ENCODE results near the gene TBXAS1.

TBXAS1 gene

GRCh38 chr7:140000666-140001268 lies 171.7 kb downstream of the TBXAS1 start:
- no peaks in the 10 kb centered on the region for H3K4me1 Mint-ChIP-seq (ENCODE audit: low read depth)
- DNase-seq = no peak
- H3K27ac Mint-ChIP-seq = no peak overlapping the region
- H3K36me3 Mint-ChIP-seq (ENCODE audit: low read depth) = no peaks in the 10 kb centered on the region
- H3K9me3 Mint-ChIP-seq = no peaks in the 10 kb centered on the region
- no peaks in the 10 kb centered on the region for H3K27me3 Mint-ChIP-seq
- no peak overlapping the region for H3K4me3 Mint-ChIP-seq

- no peaks in the 10 kb centered on the region for H3K4me1 Mint-ChIP-seq (ENCODE audit: low read depth)
- H3K4me3 Mint-ChIP-seq = no peak overlapping the region
- no peak overlapping the region for H3K27ac Mint-ChIP-seq
- H3K36me3 Mint-ChIP-seq (ENCODE audit: low read depth) = no peaks in the 10 kb centered on the region
- H3K27me3 Mint-ChIP-seq = no peaks in the 10 kb centered on the region
- DNase-seq = no peak
- H3K9me3 Mint-ChIP-seq = no peaks in the 10 kb centered on the region
Observed at GRCh38 chr7:140003913-140004382, 174.9 kb downstream of the TBXAS1 start.

GRCh38 chr7:140004672-140005071 lies 175.6 kb downstream of the TBXAS1 start:
- H3K36me3 Mint-ChIP-seq (ENCODE audit: low read depth) = no peaks in the 10 kb centered on the region
- no peaks in the 10 kb centered on the region for H3K9me3 Mint-ChIP-seq
- H3K4me1 Mint-ChIP-seq (ENCODE audit: low read depth) = no peaks in the 10 kb centered on the region
- H3K4me3 Mint-ChIP-seq = no peak overlapping the region
- no peak for DNase-seq
- H3K27ac Mint-ChIP-seq = no peak overlapping the region
- no peaks in the 10 kb centered on the region for H3K27me3 Mint-ChIP-seq

- Mint-ChIP-seq H3K27me3 (no peaks in the 10 kb centered on the region), H3K27ac (no peak overlapping the region), H3K36me3 (ENCODE audit: low read depth) (no peaks in the 10 kb centered on the region)
Observed at GRCh38 chr7:140005341-140005740, 176.3 kb downstream of the TBXAS1 start.

GRCh38 chr7:140005754-140006503 lies 176.9 kb downstream of the TBXAS1 start:
- no peak overlapping the region for H3K27ac Mint-ChIP-seq
- no peaks in the 10 kb centered on the region for H3K4me1 Mint-ChIP-seq (ENCODE audit: low read depth)
- no peak for DNase-seq
- H3K27me3 Mint-ChIP-seq = no peaks in the 10 kb centered on the region
- H3K4me3 Mint-ChIP-seq = no peak overlapping the region
- no peaks in the 10 kb centered on the region for H3K36me3 Mint-ChIP-seq (ENCODE audit: low read depth)
- no peaks in the 10 kb centered on the region for H3K9me3 Mint-ChIP-seq

More at GRCh38 chr7:140005341-140005740, 176.3 kb downstream of the TBXAS1 start:
- no peak for DNase-seq
- Mint-ChIP-seq H3K4me1 (ENCODE audit: low read depth) (no peaks in the 10 kb centered on the region), H3K4me3 (no peak overlapping the region), H3K9me3 (no peaks in the 10 kb centered on the region)

- Mint-ChIP-seq H3K9me3 (no peaks in the 10 kb centered on the region), H3K4me3 (no peak overlapping the region), H3K4me1 (ENCODE audit: low read depth) (no peaks in the 10 kb centered on the region), H3K36me3 (ENCODE audit: low read depth) (no peaks in the 10 kb centered on the region), H3K27me3 (no peaks in the 10 kb centered on the region), H3K27ac (no peak overlapping the region)
- DNase-seq = no peak
Observed at GRCh38 chr7:140006600-140006999, 177.5 kb downstream of the TBXAS1 start.

- no peaks in the 10 kb centered on the region for H3K4me1 Mint-ChIP-seq (ENCODE audit: low read depth)
- no peak for DNase-seq
- H3K27ac Mint-ChIP-seq = no peak overlapping the region
- H3K27me3 Mint-ChIP-seq = no peaks in the 10 kb centered on the region
- no peaks in the 10 kb centered on the region for H3K36me3 Mint-ChIP-seq (ENCODE audit: low read depth)
- H3K9me3 Mint-ChIP-seq = no peaks in the 10 kb centered on the region
- H3K4me3 Mint-ChIP-seq = no peak overlapping the region
Observed at GRCh38 chr7:140007051-140007690, 178.1 kb downstream of the TBXAS1 start.

GRCh38 chr7:140008755-140009610 lies 179.9 kb downstream of the TBXAS1 start:
- Mint-ChIP-seq H3K4me3 (no peak overlapping the region), H3K4me1 (ENCODE audit: low read depth) (no peaks in the 10 kb centered on the region), H3K27me3 (no peaks in the 10 kb centered on the region), H3K27ac (no peak overlapping the region), H3K9me3 (no peaks in the 10 kb centered on the region), H3K36me3 (ENCODE audit: low read depth) (no peaks in the 10 kb centered on the region)
- DNase-seq = no peak

GRCh38 chr7:140009735-140010134 lies 180.7 kb downstream of the TBXAS1 start:
- no peaks in the 10 kb centered on the region for H3K9me3 Mint-ChIP-seq
- no peaks in the 10 kb centered on the region for H3K36me3 Mint-ChIP-seq (ENCODE audit: low read depth)
- H3K4me3 Mint-ChIP-seq = no peak overlapping the region
- no peak overlapping the region for H3K27ac Mint-ChIP-seq
- DNase-seq = no peak
- H3K27me3 Mint-ChIP-seq = no peaks in the 10 kb centered on the region
- no peaks in the 10 kb centered on the region for H3K4me1 Mint-ChIP-seq (ENCODE audit: low read depth)

- H3K27ac Mint-ChIP-seq = no peak overlapping the region
- H3K9me3 Mint-ChIP-seq = no peaks in the 10 kb centered on the region
- no peak for DNase-seq
- no peaks in the 10 kb centered on the region for H3K4me1 Mint-ChIP-seq (ENCODE audit: low read depth)
- no peaks in the 10 kb centered on the region for H3K27me3 Mint-ChIP-seq
- no peaks in the 10 kb centered on the region for H3K36me3 Mint-ChIP-seq (ENCODE audit: low read depth)
- H3K4me3 Mint-ChIP-seq = no peak overlapping the region
Observed at GRCh38 chr7:140010194-140010895, 181.3 kb downstream of the TBXAS1 start.

- Mint-ChIP-seq H3K4me1 (ENCODE audit: low read depth) (no peaks in the 10 kb centered on the region), H3K36me3 (ENCODE audit: low read depth) (no peaks in the 10 kb centered on the region), H3K27me3 (no peaks in the 10 kb centered on the region), H3K27ac (no peak overlapping the region), H3K4me3 (no peak overlapping the region), H3K9me3 (no peaks in the 10 kb centered on the region)
- no peak for DNase-seq
Observed at GRCh38 chr7:140013676-140014075, 184.6 kb downstream of the TBXAS1 start.

- H3K27ac Mint-ChIP-seq = no peak overlapping the region
- H3K4me1 Mint-ChIP-seq (ENCODE audit: low read depth) = no peaks in the 10 kb centered on the region
- DNase-seq = no peak
- H3K27me3 Mint-ChIP-seq = no peaks in the 10 kb centered on the region
- H3K4me3 Mint-ChIP-seq = no peak overlapping the region
- no peaks in the 10 kb centered on the region for H3K9me3 Mint-ChIP-seq
- no peaks in the 10 kb centered on the region for H3K36me3 Mint-ChIP-seq (ENCODE audit: low read depth)
Observed at GRCh38 chr7:140014123-140014522, 185.1 kb downstream of the TBXAS1 start.

- Mint-ChIP-seq H3K4me1 (ENCODE audit: low read depth) (no peaks in the 10 kb centered on the region), H3K9me3 (no peaks in the 10 kb centered on the region), H3K27me3 (no peaks in the 10 kb centered on the region), H3K4me3 (no peak overlapping the region), H3K36me3 (ENCODE audit: low read depth) (no peaks in the 10 kb centered on the region), H3K27ac (no peak overlapping the region)
- DNase-seq = no peak
Observed at GRCh38 chr7:140015471-140015970, 186.5 kb downstream of the TBXAS1 start.

GRCh38 chr7:140016540-140016939 lies 187.5 kb downstream of the TBXAS1 start:
- no peaks in the 10 kb centered on the region for H3K36me3 Mint-ChIP-seq (ENCODE audit: low read depth)
- H3K27me3 Mint-ChIP-seq = no peaks in the 10 kb centered on the region
- no peaks in the 10 kb centered on the region for H3K9me3 Mint-ChIP-seq
- H3K4me1 Mint-ChIP-seq (ENCODE audit: low read depth) = no peaks in the 10 kb centered on the region
- no peak for DNase-seq
- H3K4me3 Mint-ChIP-seq = no peak overlapping the region
- no peak overlapping the region for H3K27ac Mint-ChIP-seq
